Measurements from ENCODE around the gene TYRO3.

- TF ChIP-seq CTCF (IDR thresholded peaks at IDR 0.05) (no peak), EP300 (IDR thresholded peaks at IDR 0.05) (no peak)
Observed at GRCh38 chr15:41629883-41630282, 70.9 kb downstream of the TYRO3 start.

Measured in esophagus muscularis mucosa (tissue), 3 donors.